ENCODE data around the gene AKAP5. TPM values are rescaled to one million over a fixed set of nuclear protein-coding genes. Genes with fewer than 3 reads are reported as not detected.

The AKAP5 gene
- total RNA-seq, 2 experiments from 2014 or later = 0.89 to 0.99 TPM

- DNase-seq = no peak
- H3K27me3 Mint-ChIP-seq = no peaks in the 10 kb centered on the region
- ChIA-PET CTCF (interaction anchor here (1.1 kb wide), 1 partner anchor 45 kb away, joined by 3 read pairs; the partner anchor contains the start of gene HSPA2), POLR2A (interaction anchor here (0.5 kb wide), 1 partner anchor 137 kb away, joined by 3 read pairs; no protein-coding TSS in a partner anchor)
- H3K27ac Mint-ChIP-seq = no peak overlapping the region
- peaks cover 57% of the 10 kb centered on the region for H3K36me3 Mint-ChIP-seq (ENCODE audit: low read depth)
- H3K9me3 Mint-ChIP-seq = no peaks in the 10 kb centered on the region
- H3K4me1 Mint-ChIP-seq = peaks cover 57% of the 10 kb centered on the region
- H3K4me3 Mint-ChIP-seq = no peak overlapping the region
Observed at GRCh38 chr14:64495252-64495651, 30.0 kb downstream of the AKAP5 start.

- POLR2A ChIA-PET = no interaction called here
- peaks cover 61% of the 10 kb centered on the region for H3K4me1 Mint-ChIP-seq
Observed at GRCh38 chr14:64496764-64497163, 31.5 kb downstream of the AKAP5 start.

GRCh38 chr14:64500088-64500487 lies 34.8 kb downstream of the AKAP5 start:
- Mint-ChIP-seq H3K4me1 (peaks cover 48% of the 10 kb centered on the region), H3K36me3 (ENCODE audit: low read depth) (peaks cover 51% of the 10 kb centered on the region), H3K27ac (peak overlapping the region; percentile 100), H3K27me3 (no peaks in the 10 kb centered on the region), H3K9me3 (no peaks in the 10 kb centered on the region), H3K4me3 (peak overlapping the region; percentile 99)
- ChIA-PET POLR2A (no interaction called here), CTCF (interaction anchor here (0.6 to 1.5 kb wide), 2 partner anchors 24 to 116 kb away, joined by 3 read pairs; no protein-coding TSS in a partner anchor)
- DNase-seq = no peak

More at GRCh38 chr14:64496764-64497163, 31.5 kb downstream of the AKAP5 start:
- H3K4me3 Mint-ChIP-seq = no peak overlapping the region
- CTCF ChIA-PET = interaction anchor here (0.6 to 1.9 kb wide), 7 partner anchors 12 to 138 kb away, joined by 3 to 10 read pairs (median 3); no protein-coding TSS in a partner anchor
- H3K9me3 Mint-ChIP-seq = no peaks in the 10 kb centered on the region
- peaks cover 53% of the 10 kb centered on the region for H3K36me3 Mint-ChIP-seq (ENCODE audit: low read depth)
- no peak overlapping the region for H3K27ac Mint-ChIP-seq
- no peak for DNase-seq
- no peaks in the 10 kb centered on the region for H3K27me3 Mint-ChIP-seq

- Mint-ChIP-seq H3K27me3 (no peaks in the 10 kb centered on the region), H3K9me3 (no peaks in the 10 kb centered on the region), H3K27ac (peak overlapping the region; percentile 100), H3K36me3 (ENCODE audit: low read depth) (peaks cover 57% of the 10 kb centered on the region), H3K4me3 (peak overlapping the region; percentile 99), H3K4me1 (peaks cover 53% of the 10 kb centered on the region)
- ChIA-PET CTCF (interaction anchor here (0.7 to 1.7 kb wide), 8 partner anchors 9 to 179 kb away, joined by 3 to 5 read pairs (median 3); no protein-coding TSS in a partner anchor), POLR2A (no interaction called here)
- DNase-seq = no peak
Observed at GRCh38 chr14:64501411-64502171, 36.3 kb downstream of the AKAP5 start.

- Mint-ChIP-seq H3K36me3 (ENCODE audit: low read depth) (peaks cover 58% of the 10 kb centered on the region), H3K27ac (peak overlapping the region; percentile 100), H3K4me3 (peak overlapping the region; percentile 99), H3K4me1 (peaks cover 53% of the 10 kb centered on the region), H3K27me3 (no peaks in the 10 kb centered on the region), H3K9me3 (no peaks in the 10 kb centered on the region)
- DNase-seq = peak; percentile 34
- ChIA-PET POLR2A (no interaction called here), CTCF (interaction anchor here (0.6 to 1.7 kb wide), 6 partner anchors 9 to 910 kb away, joined by 3 to 5 read pairs (median 3); no protein-coding TSS in a partner anchor)
Observed at GRCh38 chr14:64502456-64502855, 37.2 kb downstream of the AKAP5 start.

GRCh38 chr14:64502887-64503433 lies 37.7 kb downstream of the AKAP5 start:
- peaks cover 56% of the 10 kb centered on the region for H3K36me3 Mint-ChIP-seq (ENCODE audit: low read depth)

GRCh38 chr14:64503434-64504309 lies 38.4 kb downstream of the AKAP5 start, which contains the start of gene ZBTB25:
Gene ZBTB25, minus strand, starts transcription at chr14:64503838. Its CDS starts 13,305 bp downstream, at chr14:64490533.
- Mint-ChIP-seq H3K36me3 (ENCODE audit: low read depth) (peaks cover 58% of the 10 kb centered on the region), H3K27ac (peak within 1 kb of the TSS; percentile 100), H3K4me3 (peak within 1 kb of the TSS; percentile 99), H3K9me3 (no peaks in the 10 kb centered on the region), H3K4me1 (peaks cover 59% of the 10 kb centered on the region), H3K27me3 (no peaks in the 10 kb centered on the region)
- ChIA-PET POLR2A (interaction anchor here (0.6 kb wide), 1 partner anchor 77 kb away, joined by 3 read pairs; no protein-coding TSS in a partner anchor), CTCF (interaction anchor here (1.1 to 1.6 kb wide), 3 partner anchors 7 to 17 kb away, joined by 3 to 5 read pairs (median 5); no protein-coding TSS in a partner anchor)
- peak; percentile 98 for DNase-seq

More at GRCh38 chr14:64502887-64503433, 37.7 kb downstream of the AKAP5 start:
- Mint-ChIP-seq H3K27me3 (no peaks in the 10 kb centered on the region), H3K9me3 (no peaks in the 10 kb centered on the region), H3K4me1 (peaks cover 54% of the 10 kb centered on the region), H3K27ac (peak overlapping the region; percentile 100), H3K4me3 (peak overlapping the region; percentile 99)
- ChIA-PET CTCF (interaction anchor here (0.6 to 1.7 kb wide), 5 partner anchors 8 to 910 kb away, joined by 3 to 5 read pairs (median 3); no protein-coding TSS in a partner anchor), POLR2A (no interaction called here)
- DNase-seq = peak; percentile 31

- Mint-ChIP-seq H3K4me1 (peaks cover 61% of the 10 kb centered on the region), H3K9me3 (no peaks in the 10 kb centered on the region), H3K36me3 (ENCODE audit: low read depth) (peaks cover 59% of the 10 kb centered on the region), H3K27me3 (no peaks in the 10 kb centered on the region), H3K27ac (peak within 1 kb of the TSS; percentile 100), H3K4me3 (peak within 1 kb of the TSS; percentile 94)
- POLR2A ChIA-PET = interaction anchor here (0.6 to 0.7 kb wide), 2 partner anchors 78 to 863 kb away, joined by 3 to 4 read pairs; partner anchors contain the start of gene WDR89
- DNase-seq = peak; percentile 86
- CTCF ChIA-PET = interaction anchor here (1.3 kb wide), 1 partner anchor 17 kb away, joined by 3 read pairs; no protein-coding TSS in a partner anchor
Observed at GRCh38 chr14:64504310-64504896, 39.1 kb downstream of the AKAP5 start, which contains the start of gene ZBTB1. Gene ZBTB1, plus strand, starts transcription at chr14:64504770. Its CDS starts 16,735 bp downstream, at chr14:64521505.

GRCh38 chr14:64504897-64505794 lies 39.8 kb downstream of the AKAP5 start:
- Mint-ChIP-seq H3K4me1 (peaks cover 59% of the 10 kb centered on the region), H3K9me3 (no peaks in the 10 kb centered on the region), H3K27ac (peak overlapping the region; percentile 100), H3K36me3 (ENCODE audit: low read depth) (peaks cover 53% of the 10 kb centered on the region), H3K27me3 (no peaks in the 10 kb centered on the region), H3K4me3 (peak overlapping the region; percentile 94)
- peak; percentile 89 for DNase-seq
- CTCF ChIA-PET = interaction anchor here (1.3 kb wide), 1 partner anchor 16 kb away, joined by 3 read pairs; no protein-coding TSS in a partner anchor
- POLR2A ChIA-PET = interaction anchor here (0.7 to 0.9 kb wide), 2 partner anchors 166 to 864 kb away, joined by 3 to 4 read pairs; partner anchors contain the start of gene WDR89

- Mint-ChIP-seq H3K27ac (peak overlapping the region; percentile 100), H3K9me3 (no peaks in the 10 kb centered on the region), H3K4me1 (peaks cover 63% of the 10 kb centered on the region), H3K36me3 (ENCODE audit: low read depth) (peaks cover 48% of the 10 kb centered on the region), H3K4me3 (peak overlapping the region; percentile 94), H3K27me3 (no peaks in the 10 kb centered on the region)
- CTCF ChIA-PET = no interaction called here
- DNase-seq = no peak
- POLR2A ChIA-PET = no interaction called here
Observed at GRCh38 chr14:64506721-64507120, 41.4 kb downstream of the AKAP5 start.

All from activated CD4-positive, alpha-beta T cell treated with anti-CD3 and anti-CD28 coated beads, Interleukin-2, amount 10 ng/mL, durations not matched to agents 7 days and 5 days (primary cell).